Neural cell (in vitro differentiated cells): Measurements from ENCODE around the gene NUP62. TPM values are rescaled to one million over a fixed set of nuclear protein-coding genes. Genes with fewer than 3 reads are reported as not detected.

Experiments used
- H2AFZ ChIP-seq: fragments of 200-600, 300-800 bp; sonication (generic), shearing (Covaris generic); 2 replicates; pipeline ENCODE4 v1.6.0; 2014; ENCODE audit warnings: low read depth, mild to moderate bottlenecking, antibody characterized with exemption, low read length, moderate library complexity
- H3F3A ChIP-seq: fragments of 200-600 bp; shearing (Covaris generic); 2 replicates; pipeline ENCODE4 v1.6.1; 2016; ENCODE audit warnings: mild to moderate bottlenecking, moderate library complexity, mixed read lengths, antibody characterized with exemption, low read length; ENCODE audit not compliant: insufficient read depth, poor library complexity, severe bottlenecking
- H3K27ac ChIP-seq: fragments of 200-600, 300-800 bp; sonication (generic), shearing (Covaris generic); 2 replicates; pipeline ENCODE4 v1.5.1; 2014; ENCODE audit warnings: mild to moderate bottlenecking, low read length, moderate library complexity
- H3K27me3 ChIP-seq: fragments of 300-800, 200-600 bp; sonication (generic), shearing (Covaris generic); 2 replicates; pipeline ENCODE4 v1.6.0; 2014; ENCODE audit warnings: mild to moderate bottlenecking, low read depth, low read length, moderate library complexity; ENCODE audit not compliant: insufficient read depth
- H3K36me3 ChIP-seq: fragments of 300-800, 200-600 bp; sonication (generic), shearing (Covaris generic); 2 replicates; pipeline ENCODE4 v1.5.1; 2014; ENCODE audit warnings: mild to moderate bottlenecking, antibody characterized with exemption, low read length, moderate library complexity; ENCODE audit not compliant: insufficient read depth
- H3K4me2 ChIP-seq: fragments of 300-800, 200-600 bp; sonication (generic), shearing (Covaris generic); 2 replicates; pipeline ENCODE4 v1.6.0; 2014; ENCODE audit warnings: mild to moderate bottlenecking, low read length
- H3K4me3 ChIP-seq: fragments of 300-800, 200-600 bp; sonication (generic), shearing (Covaris generic); 2 replicates; pipeline ENCODE4 v1.5.1; 2014; ENCODE audit warnings: mild to moderate bottlenecking, low read length, moderate library complexity
- H3K79me2 ChIP-seq: fragments of 200-600 bp; shearing (Covaris generic); replicated peaks from 2 replicates; pipeline ENCODE4 v1.6.0; 2014; ENCODE audit warnings: mild to moderate bottlenecking, low read length, moderate library complexity; ENCODE audit not compliant: insufficient read depth
- H3K9ac ChIP-seq: fragments of 300-800, 200-600 bp; sonication (generic), shearing (Covaris generic); 2 replicates; pipeline ENCODE4 v1.6.1; 2016; ENCODE audit warnings: mild to moderate bottlenecking, low read length, mixed read lengths
- H3K9me2 ChIP-seq: fragments of 200-600 bp; shearing (Covaris generic); 2 replicates; pipeline ENCODE4 v1.6.1; 2016; ENCODE audit warnings: mild to moderate bottlenecking, low read length, mixed read lengths; ENCODE audit not compliant: insufficient read depth
- H3K9me3 ChIP-seq: fragments of 200-600, 300-800 bp; sonication (generic), shearing (Covaris generic); 2 replicates; pipeline ENCODE4 v1.6.1; 2016; ENCODE audit warnings: mild to moderate bottlenecking, mixed run types, low read length, moderate library complexity, mixed read lengths
- H4K20me1 ChIP-seq: fragments of 200-600 bp; shearing (Covaris generic); 2 replicates; pipeline ENCODE4 v1.6.1; 2016; ENCODE audit warnings: mild to moderate bottlenecking, mixed run types; ENCODE audit not compliant: insufficient read depth
- CTCF ChIP-seq: fragments of 450-650 bp; IDR thresholded peaks from 2 replicates; pipeline ENCODE4 v1.5.1; 2014; ENCODE audit warnings: antibody characterized with exemption, mild to moderate bottlenecking, moderate library complexity; ENCODE audit not compliant: poor library complexity, severe bottlenecking
- EP300 ChIP-seq: fragments of 450-650 bp; conservative IDR thresholded peaks from 2 replicates; pipeline ENCODE4 v1.6.1; 2014; ENCODE audit warnings: antibody characterized with exemption, mild to moderate bottlenecking, moderate library complexity; ENCODE audit not compliant: poor library complexity, severe bottlenecking
- EZH2 ChIP-seq: fragments of 200-600, 300-800 bp; shearing (Covaris generic), sonication (generic); IDR thresholded peaks from 2 replicates; pipeline ENCODE4 v1.6.1; 2014; ENCODE audit warnings: antibody characterized with exemption, low read length, borderline replicate concordance, mild to moderate bottlenecking; ENCODE audit not compliant: insufficient read depth, poor library complexity, severe bottlenecking
- MXI1 ChIP-seq: fragments of 450-650 bp; conservative IDR thresholded peaks from 2 replicates; pipeline ENCODE4 v1.6.1; 2014; ENCODE audit warnings: antibody characterized with exemption, mild to moderate bottlenecking; ENCODE audit not compliant: poor library complexity, severe bottlenecking
- POLR2AphosphoS5 ChIP-seq: IDR thresholded peaks from 2 replicates; pipeline ENCODE4 v1.6.1; 2012
- RAD21 ChIP-seq: fragments of 450-650 bp; conservative IDR thresholded peaks from 2 replicates; pipeline ENCODE4 v1.6.1; 2014; ENCODE audit warnings: antibody characterized with exemption, mild to moderate bottlenecking, moderate library complexity
- REST ChIP-seq: IDR thresholded peaks from 2 replicates; pipeline ENCODE4 v1.6.1; 2012; ENCODE audit warnings: borderline replicate concordance
- SMC3 ChIP-seq: fragments of 450-650 bp; conservative IDR thresholded peaks from 2 replicates; pipeline ENCODE4 v1.6.1; 2014; ENCODE audit warnings: antibody characterized with exemption, mild to moderate bottlenecking, moderate library complexity; ENCODE audit not compliant: poor library complexity
- TAF1 ChIP-seq: IDR thresholded peaks from 2 replicates; pipeline ENCODE4 v1.6.1; 2012; ENCODE audit warnings: low read depth
- polyA plus RNA-seq: library from polyadenylated mRNA; depleted of rRNA; stranded (reverse); fragments of >200 nt; gene quantifications from 2 replicates; pipeline ENCODE4 v1.2.3, GENCODE V29; 2014

The NUP62 gene
- polyA plus RNA-seq, 1 donor from 2014 or later = 24.9 TPM

DNA sequence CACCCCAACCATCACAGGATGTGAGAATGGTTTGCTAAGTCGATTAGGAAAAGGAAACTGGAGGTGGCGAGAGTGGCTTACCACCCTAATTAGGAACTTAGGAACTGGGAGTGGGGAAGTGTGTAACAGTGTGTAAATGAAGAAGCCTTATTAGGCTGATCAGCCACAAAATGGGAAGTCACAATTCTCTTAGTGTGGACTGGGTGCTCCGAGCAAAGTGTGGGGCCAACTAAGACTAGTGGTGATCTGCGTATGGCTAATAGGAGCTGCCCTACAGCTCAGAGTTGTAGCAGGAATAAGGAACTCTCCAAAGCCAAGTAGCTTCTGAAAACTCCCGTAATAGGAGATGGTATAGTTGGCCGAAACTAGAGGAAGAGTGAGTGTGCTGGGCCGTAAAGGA is 24.1 kb upstream of the NUP62 start:
- H4K20me1 ChIP-seq = no peaks in the 10 kb centered on the region
- H2AFZ ChIP-seq = no peak overlapping the region
- no peaks in the 10 kb centered on the region for H3K9me2 ChIP-seq
- H3K27ac ChIP-seq = no peak overlapping the region
- no peaks in the 10 kb centered on the region for H3K36me3 ChIP-seq
- no peaks in the 10 kb centered on the region for H3K79me2 ChIP-seq
- no peaks in the 10 kb centered on the region for H3F3A ChIP-seq
- no peaks in the 10 kb centered on the region for H3K9me3 ChIP-seq
- no peak overlapping the region for H3K4me3 ChIP-seq
- H3K27me3 ChIP-seq = no peaks in the 10 kb centered on the region
- no peak for TF ChIP-seq EP300
- no peak for TF ChIP-seq EZH2
- no peak overlapping the region for H3K9ac ChIP-seq
- no peak overlapping the region for H3K4me2 ChIP-seq

DNA sequence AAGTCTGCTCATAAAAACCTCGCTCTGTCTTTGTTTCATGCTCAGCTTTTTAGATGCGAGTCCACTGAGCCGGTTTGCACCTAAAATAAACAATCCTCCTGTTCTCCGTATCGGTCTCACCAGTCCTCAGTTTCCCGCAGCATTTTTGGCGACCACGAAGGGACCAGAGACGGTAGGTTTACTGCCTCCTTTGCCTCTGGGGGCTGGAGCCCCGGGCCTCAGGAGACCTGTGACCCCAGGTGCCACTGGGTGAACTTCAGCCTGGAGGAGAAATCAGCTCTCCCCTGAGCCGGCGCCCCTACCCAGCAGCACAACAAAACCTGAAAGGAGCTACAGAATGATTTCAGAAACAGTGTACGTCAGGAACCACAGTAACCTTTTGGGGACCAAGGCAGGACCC is 23.6 kb upstream of the NUP62 start:
- Histone ChIP-seq H3F3A (no peaks in the 10 kb centered on the region), H3K27me3 (no peaks in the 10 kb centered on the region), H3K9ac (no peak overlapping the region), H4K20me1 (no peaks in the 10 kb centered on the region), H3K9me3 (no peaks in the 10 kb centered on the region), H3K79me2 (no peaks in the 10 kb centered on the region), H2AFZ (no peak overlapping the region), H3K4me3 (no peak overlapping the region), H3K27ac (no peak overlapping the region), H3K9me2 (no peaks in the 10 kb centered on the region), H3K36me3 (no peaks in the 10 kb centered on the region), H3K4me2 (no peak overlapping the region)
- TF ChIP-seq REST (no peak), EP300 (no peak), POLR2AphosphoS5 (no peak), CTCF (no peak), SMC3 (no peak), MXI1 (no peak), RAD21 (no peak), TAF1 (no peak), EZH2 (no peak)

GRCh38 chr19:49952479-49952836 is 23.2 kb upstream of the NUP62 start:
- Histone ChIP-seq H3K79me2 (no peaks in the 10 kb centered on the region), H3K27me3 (no peaks in the 10 kb centered on the region), H3K36me3 (no peaks in the 10 kb centered on the region), H3K9me2 (no peaks in the 10 kb centered on the region), H4K20me1 (no peaks in the 10 kb centered on the region), H3K9ac (no peak overlapping the region), H3K4me2 (no peak overlapping the region), H2AFZ (no peak overlapping the region), H3F3A (no peaks in the 10 kb centered on the region), H3K27ac (no peak overlapping the region), H3K9me3 (no peaks in the 10 kb centered on the region), H3K4me3 (no peak overlapping the region)
- TF ChIP-seq EP300 (no peak), RAD21 (no peak), TAF1 (no peak), REST (no peak), SMC3 (no peak), EZH2 (no peak), POLR2AphosphoS5 (no peak), CTCF (no peak), MXI1 (no peak)
